AG08395 (cell line): ENCODE results near the gene CTNNBIP1.
"Not testable (repeated sequence)": the region's sequence is repeated elsewhere in the genome, so short reads cannot be mapped to it uniquely, and the experiment has no call there.

Experiments
- DNase-seq: peaks from one replicate; pipeline ENCODE4 v3.0.0; 2012; ENCODE audit warnings: mixed read lengths, low spot score

The CTNNBIP1 gene

GRCh38 chr1:9910076-9910422 is at the start of gene CTNNBIP1:
Gene CTNNBIP1, minus strand, starts transcription at chr1:9910269. Its CDS starts 38,205 bp downstream, at chr1:9872064.
- DNase-seq = peak; percentile 99

DNA sequence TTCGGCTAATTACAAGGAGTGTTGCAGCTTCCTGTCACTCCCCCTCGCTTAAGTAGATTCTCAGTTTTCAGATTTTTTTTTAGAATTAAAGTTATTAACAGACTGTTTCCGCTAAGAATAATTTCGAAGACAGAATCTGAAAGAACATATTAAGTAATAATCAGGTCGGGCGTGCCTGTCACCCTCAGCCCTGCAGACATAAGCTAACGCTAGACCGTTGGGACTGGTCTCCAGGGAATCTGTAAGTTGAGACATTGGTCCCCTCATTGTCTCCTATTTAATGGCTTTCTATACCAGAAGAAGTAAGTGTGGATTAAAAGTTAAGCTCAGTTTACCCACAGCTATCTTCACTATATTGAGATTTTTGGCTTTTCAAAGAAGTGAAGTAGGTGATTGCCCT is 47.7 kb upstream of the CTNNBIP1 start:
- DNase-seq = no peak

- DNase-seq = no peak
Measured at GRCh38 chr1:9946315-9946714, 36.2 kb upstream of the CTNNBIP1 start.

GRCh38 chr1:9942939-9943788 is 33.1 kb upstream of the CTNNBIP1 start, which contains the start of the genes LZIC and NMNAT1:
Gene LZIC, minus strand, starts transcription at chr1:9943391. Its CDS starts 6,772 bp downstream, at chr1:9936619.
Gene NMNAT1, plus strand, starts transcription at chr1:9943475. Its CDS starts 28,599 bp downstream, at chr1:9972074.
- peak; percentile 97 for DNase-seq

GRCh38 chr1:9942399-9942938 is 32.4 kb upstream of the CTNNBIP1 start:
- peak; percentile 69 for DNase-seq

DNA sequence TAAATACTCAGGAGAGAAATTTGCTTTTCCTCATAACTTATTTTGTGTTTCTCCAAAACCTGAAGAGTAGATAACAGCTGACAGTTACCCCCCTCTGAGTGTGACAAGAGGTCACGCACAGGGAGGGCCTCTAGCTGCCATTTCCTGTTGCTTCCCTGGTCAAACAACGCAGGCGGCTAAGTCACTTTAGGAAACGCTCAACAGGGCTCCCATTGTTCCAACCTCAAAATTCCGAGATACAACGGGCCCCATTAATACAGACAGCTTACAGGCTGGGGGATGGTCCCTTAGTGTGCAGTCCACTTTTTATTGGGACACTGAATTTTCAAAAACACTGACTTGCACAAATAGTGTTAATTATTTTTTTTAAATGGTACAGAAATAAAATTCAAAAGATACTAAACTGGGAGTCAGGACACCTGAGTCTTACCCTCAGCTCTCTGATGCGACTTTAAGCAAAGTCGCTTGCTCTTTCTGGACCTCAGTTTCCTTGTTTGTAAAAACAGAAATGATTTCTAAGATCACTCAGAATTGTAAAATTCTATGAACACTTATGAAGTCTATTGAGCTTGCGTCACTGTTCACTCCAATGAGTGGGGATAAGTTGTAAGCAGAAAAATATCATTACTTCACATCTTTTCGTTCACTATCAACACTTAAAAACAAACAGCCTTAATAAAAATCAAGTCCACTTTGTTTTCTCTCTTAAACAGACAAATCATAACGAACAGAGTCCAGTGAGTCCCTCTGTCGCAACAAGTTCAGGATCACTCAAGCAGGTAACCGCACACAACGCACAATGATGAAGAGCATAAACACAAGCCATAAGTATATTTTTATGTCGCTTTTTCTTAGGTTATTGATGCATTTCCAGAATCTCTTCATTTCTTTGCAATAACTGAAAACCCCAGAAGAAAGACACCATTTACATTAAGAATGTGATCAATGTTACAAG is 19.6 kb upstream of the CTNNBIP1 start:
- DNase-seq = no peak

DNA sequence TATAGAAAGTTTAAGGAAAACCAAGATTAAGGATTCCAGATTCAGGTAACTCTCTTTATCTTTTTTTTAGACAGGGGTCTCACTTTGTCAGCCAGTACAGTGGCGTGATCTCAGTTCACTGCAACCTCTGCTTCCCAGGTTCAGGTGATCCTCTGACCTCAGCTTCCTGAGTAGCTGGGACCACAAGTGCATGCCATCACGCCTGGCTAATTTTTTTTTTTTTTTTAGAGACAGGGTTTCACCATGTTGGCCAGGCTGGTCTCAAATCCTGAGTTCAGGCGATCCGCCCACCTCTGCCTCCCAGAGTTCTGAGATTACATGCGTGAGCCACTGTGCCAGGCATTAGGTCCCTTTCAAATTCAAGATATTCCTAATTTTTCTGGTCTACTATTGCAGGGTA is 17.2 kb upstream of the CTNNBIP1 start:
- DNase-seq = no peak

DNA sequence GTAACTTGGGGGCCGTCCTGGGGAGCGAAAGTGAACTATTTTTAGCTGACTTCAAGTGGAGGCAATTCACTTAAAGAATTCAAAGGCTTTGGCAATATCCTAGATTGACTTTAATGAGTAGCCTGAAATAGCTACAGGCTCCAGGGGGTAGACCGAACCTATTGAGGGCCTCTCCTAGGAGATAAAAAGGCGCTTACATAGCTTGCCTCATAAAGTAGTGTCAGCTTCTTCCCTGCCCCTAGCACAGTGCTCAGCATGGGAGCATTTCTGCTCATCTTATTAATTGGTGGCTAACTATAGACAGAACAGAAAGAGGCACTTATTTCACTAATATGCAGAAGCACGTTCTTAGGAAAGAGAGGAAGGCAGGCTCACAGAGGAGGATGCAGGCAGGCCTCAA is 12.3 kb upstream of the CTNNBIP1 start:
- DNase-seq = no peak

GRCh38 chr1:9920606-9921005 is 10.5 kb upstream of the CTNNBIP1 start:
- no peak for DNase-seq

GRCh38 chr1:9917901-9918300 is 7.8 kb upstream of the CTNNBIP1 start:
- no peak for DNase-seq

GRCh38 chr1:9917495-9917894 is 7.4 kb upstream of the CTNNBIP1 start:
- DNase-seq = not testable (repeated sequence)

- no peak for DNase-seq
Measured at GRCh38 chr1:9916452-9916851, 6.4 kb upstream of the CTNNBIP1 start.

- no peak for DNase-seq
Measured at GRCh38 chr1:9914610-9914937, 4.5 kb upstream of the CTNNBIP1 start.

DNA sequence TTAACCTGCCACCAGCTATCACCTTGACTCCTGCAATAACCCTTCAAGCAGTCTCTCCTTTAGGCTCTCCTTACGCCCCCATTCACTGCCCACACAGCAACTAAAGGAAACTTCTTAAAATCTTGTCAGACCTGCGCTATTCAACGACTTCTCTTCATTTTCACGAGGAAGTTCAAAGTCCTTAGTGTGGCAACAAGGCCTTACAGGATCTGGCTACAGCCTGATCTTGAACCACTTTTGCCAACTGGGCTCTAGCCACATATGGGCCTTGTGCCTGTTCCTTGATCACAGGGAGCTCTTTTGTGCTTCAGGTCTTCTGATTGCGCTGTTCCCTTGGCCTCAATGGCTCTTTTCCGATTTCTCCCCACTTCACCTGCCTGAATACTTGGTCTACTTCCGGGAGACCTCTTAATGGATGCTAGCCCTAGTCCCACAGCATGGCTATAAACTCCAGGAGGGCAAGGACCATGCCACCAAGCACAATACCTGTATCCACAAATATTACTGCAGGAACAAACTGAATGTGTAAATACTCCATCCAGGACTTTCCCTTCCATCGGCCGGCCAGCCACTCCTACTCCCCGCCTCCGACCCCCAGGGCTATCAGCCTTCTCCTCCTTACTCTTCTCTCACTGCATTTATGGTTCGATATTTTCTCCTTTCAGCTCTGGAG is 2.3 kb upstream of the CTNNBIP1 start:
- no peak for DNase-seq

DNA sequence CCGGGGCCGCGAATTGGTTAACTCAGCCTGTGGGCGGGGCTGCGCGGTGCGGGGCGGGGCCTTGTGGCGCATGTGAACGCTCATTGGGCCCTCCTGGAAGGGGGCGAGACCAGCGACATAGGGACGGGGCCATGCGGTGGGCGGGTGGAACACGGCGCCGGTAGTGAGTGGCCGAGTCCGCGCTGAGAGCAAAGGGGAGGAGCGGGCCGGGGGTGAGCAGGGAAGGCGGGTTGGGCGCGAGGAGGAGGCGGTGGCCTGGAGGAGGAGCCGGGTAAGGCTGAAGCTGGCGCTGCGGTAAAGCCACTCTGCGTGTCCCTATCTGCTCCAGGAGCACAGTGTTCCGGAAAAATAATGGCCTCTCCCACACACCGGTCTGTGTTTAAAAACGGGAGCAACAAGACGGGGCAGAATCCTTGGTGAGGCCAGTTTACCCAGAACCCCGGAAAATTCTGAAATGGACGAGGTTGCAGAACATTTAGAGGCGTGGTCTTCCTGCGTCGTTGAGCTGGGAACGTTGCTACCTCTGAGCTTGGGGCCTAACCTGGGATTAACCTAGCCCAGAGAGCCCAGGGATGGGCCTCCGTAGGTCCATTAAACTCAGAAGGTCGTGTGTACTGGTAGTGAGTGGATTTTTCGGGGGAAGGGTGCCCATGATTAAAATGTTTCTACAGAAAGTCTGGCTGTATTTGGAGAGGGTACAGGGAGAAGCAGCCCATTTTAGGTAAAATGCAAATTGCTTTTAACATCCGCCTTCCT is 532 bp upstream of the CTNNBIP1 start:
- no peak for DNase-seq

DNA sequence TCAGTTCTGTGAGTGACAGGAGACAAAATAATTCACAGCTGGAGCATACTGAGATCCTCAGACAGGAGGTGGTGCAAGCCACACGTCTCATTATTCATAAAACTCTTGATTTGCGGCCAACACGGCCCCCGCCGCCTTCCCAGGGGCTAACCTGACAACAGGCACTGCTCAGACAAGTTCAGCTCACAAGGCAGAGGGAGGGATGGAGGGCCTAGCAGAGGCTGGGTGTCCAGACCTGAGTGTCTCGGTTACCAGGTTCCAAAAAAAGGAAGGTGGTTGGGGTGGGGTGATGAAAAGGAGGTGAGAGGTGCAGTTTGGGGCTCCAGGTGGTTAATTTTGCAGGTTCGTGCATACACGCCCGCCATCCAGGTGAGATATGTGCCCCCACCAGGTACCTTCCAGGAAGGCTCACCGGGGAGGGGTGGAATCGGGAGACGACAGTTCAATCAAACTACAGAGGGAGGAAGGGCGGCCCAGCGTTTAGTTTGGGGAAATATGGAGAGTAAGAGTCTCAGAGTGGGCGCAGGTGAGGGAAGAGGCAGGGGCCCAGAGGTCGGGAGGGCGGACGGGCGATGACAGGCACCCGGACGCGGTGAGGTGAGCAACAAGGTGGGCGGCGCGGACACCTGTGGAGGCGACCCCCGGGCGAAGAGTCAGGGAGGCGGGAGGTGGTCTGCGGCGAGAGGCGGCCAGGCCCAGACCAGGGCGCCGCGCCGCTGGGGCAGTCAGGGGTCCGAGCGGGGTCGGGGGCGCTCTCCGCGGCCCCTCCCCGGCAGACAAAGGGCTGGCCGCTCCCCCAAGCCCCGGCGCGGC is 629 bp downstream of the CTNNBIP1 start:
- DNase-seq = no peak

DNA sequence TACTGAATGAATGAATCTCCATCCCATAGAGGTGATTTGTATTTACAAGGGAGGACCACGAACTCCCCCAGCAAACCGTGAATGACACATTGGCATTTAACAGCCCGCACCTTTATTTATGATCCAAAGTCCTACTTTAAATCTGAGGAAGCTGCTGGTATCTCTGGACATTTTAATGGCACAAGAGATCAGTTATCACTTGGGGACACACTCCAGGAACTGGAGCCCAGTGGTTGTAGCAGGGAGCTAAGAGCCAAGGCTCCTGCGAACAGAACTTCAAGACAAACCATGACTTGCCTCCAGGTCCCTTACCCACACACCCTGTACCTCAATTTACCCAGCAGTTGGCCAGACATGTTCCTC is 1.2 kb downstream of the CTNNBIP1 start:
- no peak for DNase-seq

- DNase-seq = no peak
Measured at GRCh38 chr1:9907441-9907840, 2.6 kb downstream of the CTNNBIP1 start.

- no peak for DNase-seq
Measured at GRCh38 chr1:9906466-9906865, 3.6 kb downstream of the CTNNBIP1 start.

GRCh38 chr1:9905010-9905409 is 5.1 kb downstream of the CTNNBIP1 start:
- peak; percentile 25 for DNase-seq
